H9 (cell line): ENCODE measurements around the gene ABLIM1. TPM values are rescaled to one million over a fixed set of nuclear protein-coding genes. Genes with fewer than 3 reads are reported as not detected.

Experiments used
- DNase-seq: peaks from one replicate; pipeline ENCODE4 v3.0.0-alpha.2; 2017
- H2AFZ ChIP-seq: one replicate; pipeline ENCODE4 v1.6.1; 2013; ENCODE audit warnings: mild to moderate bottlenecking, low read length, control low read depth, moderate library complexity
- H2AK5ac ChIP-seq: 2 replicates; pipeline ENCODE4 v1.6.1; 2013; ENCODE audit warnings: low read length, control low read depth, mixed read lengths; ENCODE audit not compliant: insufficient read length
- H2BK120ac ChIP-seq: one replicate; pipeline ENCODE4 v1.6.1; 2013; ENCODE audit warnings: low read depth, mild to moderate bottlenecking, low read length, control low read depth, inconsistent platforms; ENCODE audit not compliant: poor library complexity, severe bottlenecking
- H2BK12ac ChIP-seq: 2 replicates; pipeline ENCODE4 v1.6.1; 2013; ENCODE audit warnings: low read length, control low read depth, mixed read lengths, low read depth; ENCODE audit not compliant: insufficient read length
- H2BK15ac ChIP-seq: 2 replicates; pipeline ENCODE4 v1.6.1; 2013; ENCODE audit warnings: low read depth, low read length, control low read depth
- H2BK20ac ChIP-seq: one replicate; pipeline ENCODE4 v1.6.1; 2013; ENCODE audit warnings: low read depth, mild to moderate bottlenecking, low read length, control low read depth, inconsistent platforms; ENCODE audit not compliant: poor library complexity, severe bottlenecking
- H2BK5ac ChIP-seq: 2 replicates; pipeline ENCODE4 v1.6.1; 2013; ENCODE audit warnings: low read length, control low read depth, mixed read lengths; ENCODE audit not compliant: insufficient read length
- H3K14ac ChIP-seq: 2 replicates; pipeline ENCODE4 v1.6.1; 2013; ENCODE audit warnings: low read length, control low read depth; ENCODE audit not compliant: insufficient read depth
- H3K18ac ChIP-seq: 2 replicates; pipeline ENCODE4 v1.6.1; 2013; ENCODE audit warnings: low read depth, mild to moderate bottlenecking, mixed read lengths, low read length, control low read depth; ENCODE audit not compliant: insufficient read length
- H3K23ac ChIP-seq: 2 replicates; pipeline ENCODE4 v1.6.1; 2013; ENCODE audit warnings: low read length, control low read depth, mixed read lengths, low read depth; ENCODE audit not compliant: insufficient read length
- H3K23me2 ChIP-seq: 2 replicates; pipeline ENCODE4 v1.6.1; 2013; ENCODE audit warnings: low read depth, mild to moderate bottlenecking, mixed read lengths, low read length, control low read depth; ENCODE audit not compliant: insufficient read length, poor library complexity, severe bottlenecking
- H3K27ac ChIP-seq: 2 replicates; pipeline ENCODE4 v1.5.1; 2013; ENCODE audit warnings: low read length, control low read depth, mixed read lengths, low read depth; ENCODE audit not compliant: insufficient read length
- H3K27me3 ChIP-seq: 2 replicates; pipeline ENCODE4 v1.6.1; 2013; ENCODE audit warnings: low read length, control low read depth, inconsistent platforms; ENCODE audit not compliant: insufficient read depth
- H3K4ac ChIP-seq: 2 replicates; pipeline ENCODE4 v1.6.1; 2013; ENCODE audit warnings: low read depth, mild to moderate bottlenecking, control low read depth, inconsistent platforms, low read length, moderate library complexity
- H3K4me1 ChIP-seq: 2 replicates; pipeline ENCODE4 v1.6.1; 2013; ENCODE audit warnings: low read length, control low read depth, inconsistent platforms; ENCODE audit not compliant: insufficient read depth
- H3K4me2 ChIP-seq: 2 replicates; pipeline ENCODE4 v1.6.1; 2013; ENCODE audit warnings: low read length, control low read depth, mixed read lengths; ENCODE audit not compliant: insufficient read length, insufficient read depth
- H3K56ac ChIP-seq: 2 replicates; pipeline ENCODE4 v1.6.1; 2013; ENCODE audit warnings: low read depth, mild to moderate bottlenecking, mixed read lengths, low read length, control low read depth; ENCODE audit not compliant: insufficient read length
- H3K79me1 ChIP-seq: 2 replicates; pipeline ENCODE4 v1.6.1; 2013; ENCODE audit warnings: low read depth, mild to moderate bottlenecking, moderate library complexity, low read length, control low read depth, inconsistent platforms; ENCODE audit not compliant: insufficient read depth, poor library complexity, severe bottlenecking
- H3K79me2 ChIP-seq: 2 replicates; pipeline ENCODE4 v1.6.1; 2013; ENCODE audit warnings: low read length, control low read depth, inconsistent platforms; ENCODE audit not compliant: insufficient read depth
- H3K9ac ChIP-seq: 2 replicates; pipeline ENCODE4 v1.6.1; 2013; ENCODE audit warnings: low read length, control low read depth, mixed read lengths; ENCODE audit not compliant: insufficient read length; ENCODE audit errors: extremely low read depth
- H3K9me3 ChIP-seq: one replicate; pipeline ENCODE4 v1.6.1; 2013; ENCODE audit warnings: low read depth, low read length, inconsistent platforms; ENCODE audit not compliant: control insufficient read depth
- H3T11ph ChIP-seq: one replicate; pipeline ENCODE4 v1.6.1; 2013; ENCODE audit warnings: mild to moderate bottlenecking, low read length, control low read depth, inconsistent platforms
- H4K20me1 ChIP-seq: one replicate; pipeline ENCODE4 v1.6.1; 2013; ENCODE audit not compliant: control insufficient read depth, insufficient read length, insufficient read depth
- H4K5ac ChIP-seq: 2 replicates; pipeline ENCODE4 v1.6.1; 2013; ENCODE audit warnings: low read depth, mild to moderate bottlenecking, mixed read lengths, low read length, control low read depth; ENCODE audit not compliant: insufficient read length
- H4K8ac ChIP-seq: replicated peaks from 2 replicates; pipeline ENCODE4 v1.6.1; 2013; ENCODE audit warnings: low read length, control low read depth, mixed read lengths, low read depth; ENCODE audit not compliant: insufficient read length
- H4K91ac ChIP-seq: 2 replicates; pipeline ENCODE4 v1.6.1; 2013; ENCODE audit warnings: low read depth, mild to moderate bottlenecking, moderate library complexity, mixed read lengths, low read length, control low read depth; ENCODE audit not compliant: insufficient read length
- H3K27ac Mint-ChIP-seq, 3 experiments: 2 replicates in 2 of 3; 3 replicates in 1 of 3; pipeline ENCODE4 v1.8.0; 2020 to 2021; ENCODE audit warnings: mixed read lengths in 3 of 3, mild to moderate bottlenecking in 1 of 3, moderate library complexity in 1 of 3
- H3K27me3 Mint-ChIP-seq: 2 replicates; pipeline ENCODE4 v1.8.0; 2021; ENCODE audit warnings: low read depth, mild to moderate bottlenecking, moderate library complexity, mixed read lengths
- H3K36me3 Mint-ChIP-seq, 3 experiments: 2 replicates in 2 of 3; 3 replicates in 1 of 3; pipeline ENCODE4 v1.8.0; 2020 to 2021; ENCODE audit warnings: low read depth in 3 of 3, mixed read lengths in 3 of 3; ENCODE audit not compliant: insufficient read depth in 1 of 3
- H3K4me1 Mint-ChIP-seq, 2 experiments: 2 replicates each; pipeline ENCODE4 v1.8.0; 2020; ENCODE audit warnings: mixed read lengths in 2 of 2
- H3K4me3 Mint-ChIP-seq, 2 experiments: 2 replicates in 1 of 2; 3 replicates in 1 of 2; pipeline ENCODE4 v1.8.0; 2020 to 2021; ENCODE audit warnings: mild to moderate bottlenecking in 2 of 2, mixed read lengths in 2 of 2, moderate library complexity in 1 of 2
- H3K9me3 Mint-ChIP-seq, 2 experiments: 2 replicates in 1 of 2; 3 replicates in 1 of 2; pipeline ENCODE4 v1.8.0; 2020; ENCODE audit warnings: mild to moderate bottlenecking in 2 of 2, mixed read lengths in 2 of 2, moderate library complexity in 1 of 2
- CTCF ChIP-seq: fragments of 200-600 bp; sonication (generic); conservative IDR thresholded peaks from 3 replicates; pipeline ENCODE4 v1.8.0; 2021; ENCODE audit warnings: antibody characterized with exemption, mild to moderate bottlenecking
- WGBS: extraction: QIAGEN DNeasy Blood & Tissue Kit; methylation state at CpG from one replicate; pipeline ENCODE4 v1.1.7; 2013; ENCODE audit warnings: missing lambda C conversion rate, low lambda C conversion rate, mixed read lengths; ENCODE audit not compliant: insufficient read length; ENCODE audit errors: extremely low coverage; 5-methylcytosine and 5-hydroxymethylcytosine counted together
- total RNA-seq: library from RNA; stranded (reverse); gene quantifications from 2 replicates; pipeline ENCODE4 v1.2.1, GENCODE V29; 2021

ABLIM1 gene
- total RNA-seq, 1 experiment from 2014 or later: 32.1 TPM

GRCh38 chr10:114646426-114646825 lies 11.6 kb downstream of the ABLIM1 start:
- Histone ChIP-seq H3K4me2 (no peak overlapping the region), H2BK5ac (no peak overlapping the region), H3K27ac (no peak overlapping the region), H4K5ac (no peak overlapping the region), H3K9me3 (no peaks in the 10 kb centered on the region), H3K18ac (no peak overlapping the region), H3K79me2 (no peaks in the 10 kb centered on the region), H2BK15ac (no peak overlapping the region), H3K27me3 (no peaks in the 10 kb centered on the region), H2BK20ac (no peak overlapping the region), H3K23me2 (no peaks in the 10 kb centered on the region), H4K91ac (no peak overlapping the region), H3K56ac (no peak overlapping the region), H2AK5ac (no peak overlapping the region), H3T11ph (no peak overlapping the region), H3K9ac (no peak overlapping the region), H3K4me1 (no peaks in the 10 kb centered on the region), H4K8ac (no peak overlapping the region), H2BK12ac (no peak overlapping the region), H3K79me1 (no peaks in the 10 kb centered on the region), H4K20me1 (no peaks in the 10 kb centered on the region), H3K14ac (no peak overlapping the region), H3K23ac (no peak overlapping the region), H2AFZ (no peak overlapping the region), H2BK120ac (no peak overlapping the region), H3K4ac (no peak overlapping the region)
- Mint-ChIP-seq H3K27ac (no peak overlapping the region), H3K9me3 (no peaks in the 10 kb centered on the region), H3K36me3 (no peaks in the 10 kb centered on the region), H3K4me3 (no peak overlapping the region), H3K27me3 (no peaks in the 10 kb centered on the region), H3K4me1 (no peaks in the 10 kb centered on the region)
- DNase-seq: no peak
- TF ChIP-seq CTCF: no peak
- no CpG with 5 or more reads among the region's 5 CpGs for whole genome bisulfite sequencing
